K562 (cell line): ENCODE results near the gene AIFM3. TPM values are rescaled to one million over a fixed set of nuclear protein-coding genes. Genes with fewer than 3 reads are reported as not detected.

Source experiments
- ARHGAP35 ChIP-seq: fragments of 450-650 bp; IDR thresholded peaks from 2 replicates; pipeline ENCODE4 v1.6.1; 2018; ENCODE audit not compliant: partially characterized antibody
- CHD1 ChIP-seq: fragments of 200-600 bp; sonication (generic); IDR thresholded peaks from one replicate; pipeline ENCODE4 v1.6.1; 2012; ENCODE audit warnings: mild to moderate bottlenecking, moderate library complexity, low read length, inconsistent platforms
- ELF1 ChIP-seq: fragments of 200-800 bp; sonication (Bioruptor generic); IDR thresholded peaks from 2 replicates; pipeline ENCODE4 v1.6.1; 2016; ENCODE audit warnings: missing genetic modification characterization, missing compliant biosample characterization
- HEY1 ChIP-seq: fragments of 250-450 bp; sonication (Bioruptor Pico); IDR thresholded peaks from 2 replicates; pipeline ENCODE4 v1.5.0; 2020; ENCODE audit warnings: mild to moderate bottlenecking, moderate library complexity, borderline replicate concordance
- HIVEP1 ChIP-seq: fragments of 250-450 bp; sonication (Bioruptor Pico); IDR thresholded peaks from 2 replicates; pipeline ENCODE4 v1.4.0; 2020; ENCODE audit warnings: mild to moderate bottlenecking
- HNRNPL ChIP-seq: fragments of 200-400 bp; formaldehyde crosslinking; IDR thresholded peaks from 2 replicates; pipeline ENCODE4 v1.6.1; 2017; ENCODE audit warnings: low read depth, mild to moderate bottlenecking, low read length
- HOXB6 ChIP-seq: fragments of 250-450 bp; sonication (Bioruptor Pico); IDR thresholded peaks from 2 replicates; pipeline ENCODE4 v1.5.1; 2022; ENCODE audit warnings: mild to moderate bottlenecking, borderline replicate concordance
- IRF2 ChIP-seq: sonication (generic); formaldehyde crosslinking; IDR thresholded peaks from 2 replicates; pipeline ENCODE4 v1.8.1; 2022; ENCODE audit warnings: mild to moderate bottlenecking, missing genetic modification reagents
- MCM7 ChIP-seq, 2 experiments: fragments of 450-650 bp; IDR thresholded peaks; 2 replicates each; pipeline ENCODE4 v1.6.1; 2016 to 2018
- MEF2D ChIP-seq: conservative IDR thresholded peaks from 2 replicates; pipeline ENCODE4 v1.6.1; 2016; ENCODE audit warnings: low read depth, missing genetic modification characterization, missing compliant biosample characterization
- NFIC ChIP-seq: fragments of 450-650 bp; IDR thresholded peaks from 2 replicates; pipeline ENCODE4 v1.6.1; 2017; ENCODE audit warnings: mild to moderate bottlenecking, inconsistent platforms
- OTX1 ChIP-seq: fragments of 450-650 bp; formaldehyde crosslinking; IDR thresholded peaks from 2 replicates; pipeline ENCODE4 v1.4.0; 2022; ENCODE audit warnings: mild to moderate bottlenecking
- RNF2 ChIP-seq: sonication (generic); IDR thresholded peaks from 2 replicates; pipeline ENCODE4 v1.6.1; 2016
- SMAD4 ChIP-seq: fragments of 250-450 bp; sonication (Bioruptor Pico); conservative IDR thresholded peaks from 2 replicates; pipeline ENCODE4 v1.8.0; 2021; ENCODE audit warnings: inconsistent platforms, mild to moderate bottlenecking, moderate library complexity
- SP1 ChIP-seq: sonication (generic); formaldehyde crosslinking; IDR thresholded peaks from 2 replicates; pipeline ENCODE4 v1.8.1; 2022; ENCODE audit warnings: mild to moderate bottlenecking, missing genetic modification reagents
- UBTF ChIP-seq, 2 experiments: IDR thresholded peaks; 2 replicates each; pipeline ENCODE4 v1.6.1; 2012; ENCODE audit warnings: improper control_type of control experiment in 2 of 2, low read depth in 2 of 2, low read length in 2 of 2, borderline replicate concordance in 1 of 2
- ZNF12 ChIP-seq: sonication (generic); formaldehyde crosslinking; IDR thresholded peaks from 2 replicates; pipeline ENCODE4 v1.4.0; 2020; ENCODE audit warnings: mild to moderate bottlenecking, missing genetic modification reagents
- polyA plus RNA-seq, 8 experiments: library from polyadenylated mRNA; depleted of rRNA in 4 of 8; stranded (reverse) in 5 of 8; unstranded in 3 of 8; fragments of >200 nt; fragmentation: Nextera tagmentation in 2 of 8; fragmentation: Illumina TruSeq in 1 of 8; extraction: Ambion mirVana in 2 of 8; extraction: Trizol in 1 of 8; gene quantifications; 2 replicates each; pipeline versions ENCODE4 v1.2.1 to v1.2.3, GENCODE V29; 2011 to 2014; ENCODE audit warnings: inconsistent platforms in 1 of 8, missing spikeins in 1 of 8
- total RNA-seq, 7 experiments: library from RNA; depleted of rRNA in 6 of 7; stranded (reverse); fragments of >200 nt in 6 of 7; fragmentation: Illumina TruSeq in 2 of 7; extraction: Trizol in 2 of 7; gene quantifications; 2 replicates each; pipeline versions ENCODE4 v1.2.1 to v1.2.3, GENCODE V29; 2011 to 2021; ENCODE audit warnings: low replicate concordance in 1 of 7
- TF ChIP-seq, protein P1 (sequence below): sonication (generic); formaldehyde crosslinking; IDR thresholded peaks from 2 replicates; pipeline ENCODE4 v1.8.0; 2023; ENCODE audit warnings: mild to moderate bottlenecking, missing genetic modification reagents
- TF ChIP-seq, protein P2 (sequence below): fragments of 200-800 bp; sonication (Bioruptor generic); IDR thresholded peaks from 2 replicates; pipeline ENCODE4 v1.6.1; 2017; ENCODE audit warnings: missing genetic modification characterization, missing compliant biosample characterization
- TF ChIP-seq, protein P3 (sequence below): fragments of 250-450 bp; sonication (Bioruptor Pico); IDR thresholded peaks from 2 replicates; pipeline ENCODE4 v1.8.0; 2022; ENCODE audit warnings: inconsistent platforms, mild to moderate bottlenecking, moderate library complexity, borderline replicate concordance

Gene AIFM3
- total and polyA plus RNA-seq, 9 of the 15 experiments (the other 6 are each of a cell fraction or from before 2014, with no cell fraction given): 0.03 to 0.20 (median 0.07) TPM; not detected in 1

GRCh38 chr22:21014202-21014725 lies 47.2 kb downstream of the AIFM3 start (continued):
- TF ChIP-seq, protein P1, sequence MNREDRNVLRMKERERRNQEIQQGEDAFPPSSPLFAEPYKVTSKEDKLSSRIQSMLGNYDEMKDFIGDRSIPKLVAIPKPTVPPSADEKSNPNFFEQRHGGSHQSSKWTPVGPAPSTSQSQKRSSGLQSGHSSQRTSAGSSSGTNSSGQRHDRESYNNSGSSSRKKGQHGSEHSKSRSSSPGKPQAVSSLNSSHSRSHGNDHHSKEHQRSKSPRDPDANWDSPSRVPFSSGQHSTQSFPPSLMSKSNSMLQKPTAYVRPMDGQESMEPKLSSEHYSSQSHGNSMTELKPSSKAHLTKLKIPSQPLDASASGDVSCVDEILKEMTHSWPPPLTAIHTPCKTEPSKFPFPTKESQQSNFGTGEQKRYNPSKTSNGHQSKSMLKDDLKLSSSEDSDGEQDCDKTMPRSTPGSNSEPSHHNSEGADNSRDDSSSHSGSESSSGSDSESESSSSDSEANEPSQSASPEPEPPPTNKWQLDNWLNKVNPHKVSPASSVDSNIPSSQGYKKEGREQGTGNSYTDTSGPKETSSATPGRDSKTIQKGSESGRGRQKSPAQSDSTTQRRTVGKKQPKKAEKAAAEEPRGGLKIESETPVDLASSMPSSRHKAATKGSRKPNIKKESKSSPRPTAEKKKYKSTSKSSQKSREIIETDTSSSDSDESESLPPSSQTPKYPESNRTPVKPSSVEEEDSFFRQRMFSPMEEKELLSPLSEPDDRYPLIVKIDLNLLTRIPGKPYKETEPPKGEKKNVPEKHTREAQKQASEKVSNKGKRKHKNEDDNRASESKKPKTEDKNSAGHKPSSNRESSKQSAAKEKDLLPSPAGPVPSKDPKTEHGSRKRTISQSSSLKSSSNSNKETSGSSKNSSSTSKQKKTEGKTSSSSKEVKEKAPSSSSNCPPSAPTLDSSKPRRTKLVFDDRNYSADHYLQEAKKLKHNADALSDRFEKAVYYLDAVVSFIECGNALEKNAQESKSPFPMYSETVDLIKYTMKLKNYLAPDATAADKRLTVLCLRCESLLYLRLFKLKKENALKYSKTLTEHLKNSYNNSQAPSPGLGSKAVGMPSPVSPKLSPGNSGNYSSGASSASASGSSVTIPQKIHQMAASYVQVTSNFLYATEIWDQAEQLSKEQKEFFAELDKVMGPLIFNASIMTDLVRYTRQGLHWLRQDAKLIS (CRISPR knock-in tag): no peak
- no peak for TF ChIP-seq HEY1 (CRISPR knock-in tag)
- no peak for TF ChIP-seq RNF2
- TF ChIP-seq ELF1 (tag): no peak
- TF ChIP-seq NFIC: no peak
- TF ChIP-seq OTX1: no peak
- no peak for TF ChIP-seq SP1
- TF ChIP-seq ZNF12 (CRISPR knock-in tag): no peak
- no peak for TF ChIP-seq CHD1
- peak; percentile 100 for TF ChIP-seq SMAD4 (CRISPR knock-in tag)
- peak; percentile 91 for TF ChIP-seq HIVEP1 (CRISPR knock-in tag)
- no peak for TF ChIP-seq MEF2D
- no peak for TF ChIP-seq MCM7 (IDR thresholded peaks at IDR 0.05)
- peak; percentile 7; the same call in 1 of the 2 replicates for TF ChIP-seq HOXB6
- no peak for TF ChIP-seq HNRNPL
- TF ChIP-seq, protein P2, sequence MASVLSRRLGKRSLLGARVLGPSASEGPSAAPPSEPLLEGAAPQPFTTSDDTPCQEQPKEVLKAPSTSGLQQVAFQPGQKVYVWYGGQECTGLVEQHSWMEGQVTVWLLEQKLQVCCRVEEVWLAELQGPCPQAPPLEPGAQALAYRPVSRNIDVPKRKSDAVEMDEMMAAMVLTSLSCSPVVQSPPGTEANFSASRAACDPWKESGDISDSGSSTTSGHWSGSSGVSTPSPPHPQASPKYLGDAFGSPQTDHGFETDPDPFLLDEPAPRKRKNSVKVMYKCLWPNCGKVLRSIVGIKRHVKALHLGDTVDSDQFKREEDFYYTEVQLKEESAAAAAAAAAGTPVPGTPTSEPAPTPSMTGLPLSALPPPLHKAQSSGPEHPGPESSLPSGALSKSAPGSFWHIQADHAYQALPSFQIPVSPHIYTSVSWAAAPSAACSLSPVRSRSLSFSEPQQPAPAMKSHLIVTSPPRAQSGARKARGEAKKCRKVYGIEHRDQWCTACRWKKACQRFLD (CRISPR knock-in tag): no peak
- no peak; a peak in 1 of 4 replicates for TF ChIP-seq UBTF (IDR thresholded peaks at IDR 0.05; ENCODE audit: borderline replicate concordance in 1 of 2, low read depth in 2 of 2, low read length in 2 of 2)
- no peak for TF ChIP-seq ARHGAP35
- TF ChIP-seq, protein P3, sequence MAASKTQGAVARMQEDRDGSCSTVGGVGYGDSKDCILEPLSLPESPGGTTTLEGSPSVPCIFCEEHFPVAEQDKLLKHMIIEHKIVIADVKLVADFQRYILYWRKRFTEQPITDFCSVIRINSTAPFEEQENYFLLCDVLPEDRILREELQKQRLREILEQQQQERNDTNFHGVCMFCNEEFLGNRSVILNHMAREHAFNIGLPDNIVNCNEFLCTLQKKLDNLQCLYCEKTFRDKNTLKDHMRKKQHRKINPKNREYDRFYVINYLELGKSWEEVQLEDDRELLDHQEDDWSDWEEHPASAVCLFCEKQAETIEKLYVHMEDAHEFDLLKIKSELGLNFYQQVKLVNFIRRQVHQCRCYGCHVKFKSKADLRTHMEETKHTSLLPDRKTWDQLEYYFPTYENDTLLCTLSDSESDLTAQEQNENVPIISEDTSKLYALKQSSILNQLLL (CRISPR knock-in tag): no peak
- no peak for TF ChIP-seq IRF2 (CRISPR knock-in tag)
